AG08395 (cell line): ENCODE results near the gene RNU4-1.
"Not testable (repeated sequence)": the region's sequence is repeated elsewhere in the genome, so short reads cannot be mapped to it uniquely, and the experiment has no call there.

ENCODE experiments used
- DNase-seq: peaks from one replicate; pipeline ENCODE4 v3.0.0; 2012; ENCODE audit warnings: mixed read lengths, low spot score

Gene RNU4-1

DNA sequence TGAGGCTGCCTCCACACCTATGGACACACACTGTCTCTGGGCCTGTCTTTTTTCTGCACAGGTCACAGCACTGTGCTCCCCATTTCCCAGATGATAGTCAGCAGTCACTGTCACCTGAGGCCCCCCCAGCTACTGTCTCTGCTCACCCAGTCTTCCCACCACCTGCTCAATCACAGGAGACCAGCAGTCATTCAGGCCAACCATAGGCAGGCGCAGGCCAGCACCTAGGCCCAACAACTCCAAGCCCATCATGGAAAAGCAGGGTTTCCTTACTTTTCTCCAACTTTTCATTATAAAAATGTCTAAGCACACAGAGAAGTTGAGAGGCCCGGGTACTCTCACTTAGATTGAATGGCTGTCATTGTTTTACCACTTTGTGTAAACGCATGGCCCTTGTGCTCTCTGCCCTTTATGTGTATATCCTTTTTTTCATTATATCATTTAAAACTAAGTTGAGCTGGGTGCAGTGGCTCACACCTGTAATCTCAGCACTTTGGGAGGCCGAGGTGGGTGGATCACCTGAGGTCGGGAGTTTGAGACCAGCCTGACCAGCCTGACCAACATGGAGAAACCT lies 34.6 kb downstream of the RNU4-1 start:
- DNase-seq: no peak

DNA sequence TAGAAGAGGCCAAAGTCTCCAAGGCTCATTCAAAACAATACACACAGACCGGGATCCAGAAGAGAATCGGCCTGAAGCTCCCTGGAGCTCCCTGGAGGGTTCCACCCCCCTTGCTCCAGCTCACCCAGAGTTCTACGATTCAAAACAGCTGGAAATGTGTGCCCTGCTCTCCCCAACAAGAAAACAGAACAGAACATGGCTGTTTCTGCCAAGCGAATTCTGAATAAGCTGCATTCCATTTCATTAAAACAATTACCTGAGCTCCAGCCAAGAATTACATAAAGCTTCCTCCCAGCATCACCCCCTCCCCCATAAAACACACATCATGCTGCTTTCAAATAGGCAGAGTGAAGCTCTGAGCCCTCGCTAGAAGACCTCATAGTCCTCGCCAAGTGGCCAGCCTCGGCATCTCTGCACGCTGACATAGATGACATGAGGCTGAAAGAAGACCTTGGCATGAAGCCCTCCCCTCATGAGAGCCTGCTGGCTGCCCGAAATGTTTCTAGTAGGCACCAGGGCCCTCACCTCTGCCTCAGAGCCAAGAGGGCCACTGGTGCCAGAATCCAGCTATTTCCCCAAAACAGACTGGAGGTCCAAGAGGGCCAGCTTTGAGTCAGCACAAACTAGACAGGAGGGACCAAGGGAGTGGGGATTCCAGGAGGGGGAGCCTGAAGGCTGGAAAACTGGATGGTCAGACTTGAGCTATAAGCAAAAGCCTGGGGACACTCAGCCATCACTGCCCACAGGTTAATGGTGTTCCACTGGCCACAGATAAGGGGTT lies 35.8 kb downstream of the RNU4-1 start:
- peak; percentile 92 for DNase-seq

DNA sequence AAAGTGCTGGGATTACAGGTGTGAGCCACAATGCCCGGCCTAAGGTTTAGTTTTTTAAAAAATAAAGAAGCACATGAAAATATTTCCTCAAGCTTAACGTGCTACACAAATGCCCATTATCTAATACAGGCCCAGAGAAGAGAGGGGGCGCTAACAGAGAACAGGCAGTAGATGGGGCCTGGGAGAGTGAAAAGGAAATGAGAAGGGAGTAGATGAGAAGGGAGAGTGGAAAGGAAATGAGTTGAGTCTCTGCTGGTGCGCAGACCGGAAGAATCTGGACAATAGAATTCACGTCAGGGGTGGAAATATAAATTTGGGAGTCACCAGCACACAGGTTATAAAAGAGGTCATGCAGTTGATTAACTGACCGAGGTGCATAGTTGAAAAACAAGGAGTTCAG lies 38.2 kb downstream of the RNU4-1 start:
- no peak for DNase-seq

DNA sequence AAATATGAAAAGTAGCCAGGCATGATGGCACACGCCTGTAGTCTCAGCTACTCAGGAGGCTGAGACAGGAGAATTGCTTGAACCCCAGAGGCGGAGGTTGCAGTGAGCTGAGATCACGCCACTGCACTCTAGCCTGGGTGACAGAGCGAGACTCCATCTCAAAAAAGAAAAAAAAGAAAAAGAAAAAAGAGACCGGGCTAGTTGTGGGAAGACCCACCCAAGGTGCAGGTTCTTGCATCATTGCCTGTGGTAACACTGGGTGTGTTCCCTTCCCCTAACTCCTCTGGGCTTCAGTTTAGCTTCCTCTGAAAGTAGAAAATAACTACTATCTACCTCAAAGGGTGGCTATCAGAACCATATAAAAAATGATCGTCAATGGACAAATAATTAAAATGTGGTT lies 39.7 kb downstream of the RNU4-1 start:
- not testable (repeated sequence) for DNase-seq

DNA sequence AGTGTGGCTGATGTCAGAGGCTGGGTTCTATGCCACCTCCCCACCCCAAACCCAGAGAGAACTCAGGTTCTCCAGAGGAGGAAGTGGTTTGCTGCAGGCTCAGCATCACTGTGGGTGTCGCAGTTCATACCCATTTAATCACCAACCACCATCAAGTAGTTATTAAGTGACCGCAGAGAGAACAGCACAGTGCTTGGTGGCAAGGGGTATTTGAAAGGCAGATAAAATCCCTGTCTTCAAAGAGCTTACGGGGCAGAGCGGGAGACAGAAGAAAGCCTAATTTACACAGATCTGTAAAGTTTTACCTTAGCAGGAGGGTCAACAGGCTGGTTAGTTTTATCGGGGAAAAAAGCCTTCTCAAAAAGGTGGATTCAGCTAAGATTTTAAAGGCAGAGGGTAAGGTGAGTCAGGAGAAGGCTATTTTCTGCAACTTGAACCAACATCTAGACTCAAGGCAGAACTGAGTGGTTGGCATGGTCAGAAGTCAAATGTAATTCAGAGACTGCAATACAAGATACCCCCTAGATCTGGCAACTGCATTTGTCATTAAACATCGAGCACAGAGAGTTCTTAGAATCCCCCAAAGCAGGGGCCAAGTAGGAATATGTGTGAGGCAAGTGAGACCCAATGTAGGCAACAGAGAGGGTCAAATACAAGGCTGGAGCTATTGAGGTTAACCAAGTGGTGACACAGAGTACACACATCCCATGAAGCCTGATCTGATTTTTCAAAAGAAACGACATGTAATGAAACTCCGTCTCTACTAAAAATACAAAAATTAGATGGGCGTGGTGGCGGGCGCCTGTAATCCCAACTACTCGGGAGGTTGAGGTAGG lies 40.7 kb downstream of the RNU4-1 start:
- DNase-seq: no peak

DNA sequence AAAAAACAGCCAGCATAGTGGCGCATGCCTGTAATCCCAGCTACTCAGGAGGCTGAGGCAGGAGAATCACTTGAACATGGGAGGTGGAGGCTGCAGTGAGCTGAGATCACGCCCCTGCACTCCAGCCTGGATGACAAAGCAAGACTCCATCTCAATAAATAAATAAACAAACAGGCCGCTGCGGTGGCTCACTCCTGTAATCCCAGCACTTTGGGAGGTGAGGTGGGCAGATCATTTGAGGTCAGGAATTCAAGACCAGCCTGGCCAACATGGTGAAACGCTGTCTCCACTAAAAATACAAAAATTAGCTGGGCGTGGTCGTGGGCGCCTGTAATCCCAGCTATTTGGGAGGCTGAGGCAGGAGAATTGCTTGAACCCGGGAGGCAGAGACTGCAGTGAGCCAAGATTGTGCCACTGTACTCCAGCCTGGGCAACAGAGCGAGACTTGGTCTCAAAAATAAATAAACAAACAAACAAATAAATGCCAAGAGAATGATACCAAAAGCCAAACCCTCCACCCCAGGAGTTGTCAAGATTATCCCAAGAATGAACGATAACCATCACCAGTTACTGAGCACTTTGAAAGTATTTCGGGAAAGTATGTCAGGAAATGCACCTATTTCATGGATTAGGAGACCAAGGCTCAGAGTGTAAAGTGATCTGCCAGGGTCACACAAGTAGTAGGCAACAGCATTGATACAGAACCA lies 41.5 kb downstream of the RNU4-1 start:
- DNase-seq: not testable (repeated sequence)

DNA sequence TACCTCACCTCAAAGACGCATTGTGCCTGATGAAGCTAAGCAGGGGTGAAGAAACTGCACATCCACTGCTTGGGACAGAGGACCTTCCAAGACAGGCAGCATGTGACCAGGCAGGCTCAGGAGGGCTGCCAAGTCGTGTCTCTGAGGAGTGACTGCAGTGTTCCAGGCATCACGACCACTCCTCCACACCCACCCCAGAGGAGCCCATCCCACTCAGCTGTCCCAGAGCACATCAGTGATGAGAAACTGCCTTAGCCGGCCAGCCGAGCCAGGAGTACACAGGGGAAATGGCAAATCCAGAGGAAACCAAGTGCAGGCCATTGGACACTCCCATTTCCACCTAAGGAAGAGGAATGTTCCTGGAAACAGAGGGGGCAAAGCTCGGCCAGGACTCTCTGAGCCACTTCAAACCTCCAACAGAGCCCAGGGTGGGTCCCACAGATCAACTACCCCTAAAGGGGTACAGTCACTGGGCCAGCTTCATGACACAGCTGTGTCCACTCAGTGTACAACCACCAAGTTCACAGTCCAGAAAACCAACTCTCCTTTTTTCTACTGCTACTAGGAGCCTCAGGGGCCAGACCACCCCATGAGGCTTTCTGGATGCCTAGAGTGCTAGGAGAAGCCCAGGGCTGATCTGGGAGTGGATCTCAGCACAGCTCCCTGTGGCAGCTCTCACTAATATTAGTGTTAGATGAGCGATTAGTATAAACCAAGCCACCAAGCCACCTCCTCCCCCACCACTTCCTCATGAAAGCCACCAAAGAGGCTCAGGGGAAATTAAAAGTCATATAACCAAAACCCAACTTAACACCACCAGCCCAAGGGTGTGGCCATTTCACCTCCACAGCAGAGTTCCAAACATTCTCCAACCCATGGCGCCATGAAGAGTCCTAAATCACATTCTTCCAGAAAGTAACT lies 42.9 kb downstream of the RNU4-1 start:
- no peak for DNase-seq

DNA sequence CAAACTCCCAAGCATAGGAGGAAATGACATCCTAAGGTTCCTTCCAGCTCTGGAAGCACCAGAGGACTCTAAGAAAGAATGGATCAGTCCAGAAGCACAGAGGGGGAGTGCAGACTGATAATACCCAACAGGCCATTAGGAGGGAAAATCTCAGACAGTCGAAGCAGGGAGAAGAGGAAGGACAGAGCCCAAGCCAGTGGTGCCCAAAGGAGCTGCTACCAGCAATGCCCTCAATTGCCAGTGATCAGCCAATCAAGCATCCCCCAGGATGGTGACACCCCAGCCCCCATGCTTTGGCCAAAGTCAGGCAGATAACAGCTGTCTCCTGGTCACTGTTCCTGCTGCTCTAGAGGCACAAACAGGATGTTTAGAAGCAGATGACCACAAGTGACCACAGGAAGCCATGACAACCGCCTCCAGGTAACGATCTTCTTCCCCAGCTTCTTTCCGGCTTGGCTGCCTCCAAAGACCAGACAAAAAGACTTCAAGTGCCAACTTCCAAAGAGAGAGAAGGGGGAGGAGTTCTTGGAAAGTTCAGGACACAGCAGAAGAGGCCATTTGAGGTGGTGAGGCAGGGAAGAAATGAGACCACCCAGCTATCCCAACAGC lies 43.7 kb downstream of the RNU4-1 start:
- DNase-seq: no peak

DNA sequence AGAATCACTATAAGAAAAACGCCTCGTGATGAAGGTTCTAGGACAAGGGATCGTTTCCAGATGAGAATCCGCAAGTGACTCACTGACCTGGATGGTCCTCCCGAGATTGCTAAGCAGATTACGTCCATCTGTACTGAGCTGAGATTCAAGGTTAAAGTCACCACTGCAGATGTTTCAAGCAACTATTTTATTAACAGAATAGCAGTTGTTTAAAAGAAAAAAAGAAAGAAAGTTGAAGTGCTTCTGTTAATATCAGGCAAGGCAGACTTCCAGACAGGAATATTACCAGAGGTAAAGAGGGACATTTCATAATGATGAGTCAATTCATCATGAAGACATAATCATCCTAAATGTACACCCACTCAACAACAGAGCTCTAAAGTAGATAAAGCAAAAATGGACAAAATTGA lies 45.4 kb downstream of the RNU4-1 start:
- peak; percentile 71 for DNase-seq

DNA sequence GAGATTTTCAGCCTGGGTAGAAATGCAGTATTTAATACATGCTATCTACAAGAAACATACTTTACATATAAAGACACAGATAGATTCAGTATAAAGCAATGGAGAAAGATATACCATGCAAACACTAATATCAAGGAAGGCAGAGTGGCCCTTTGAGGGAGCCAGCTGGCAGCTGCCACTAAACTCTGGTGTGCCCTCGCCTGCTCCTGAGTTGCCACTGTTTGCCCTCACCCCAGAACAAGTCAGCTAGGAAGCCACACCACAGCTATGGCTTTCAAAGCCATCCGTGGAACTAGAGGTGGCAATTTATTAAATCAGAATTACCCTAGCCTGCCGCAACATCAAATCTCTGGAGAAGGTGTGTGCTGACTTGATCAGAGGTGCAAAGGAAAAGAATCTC lies 45.9 kb downstream of the RNU4-1 start:
- DNase-seq: no peak

DNA sequence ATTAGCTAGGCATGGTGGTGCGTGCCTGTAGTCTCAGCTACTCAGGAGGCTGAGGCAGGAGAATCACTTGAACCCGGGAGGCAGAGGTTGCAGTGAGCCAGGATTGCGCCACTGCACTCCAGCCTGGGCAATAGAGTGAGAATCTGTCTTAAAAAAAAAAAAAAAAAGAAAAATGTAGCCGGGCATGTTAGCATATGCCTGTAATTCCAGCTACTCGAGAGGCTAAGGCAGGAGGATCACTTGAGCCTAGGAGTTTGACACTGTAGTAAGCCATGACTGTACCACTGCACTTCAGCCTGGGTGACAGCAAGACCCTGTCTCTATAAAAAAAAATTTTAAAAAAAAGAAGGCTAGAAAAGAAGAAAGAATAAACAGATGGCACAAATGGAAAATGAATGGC lies 46.3 kb downstream of the RNU4-1 start:
- DNase-seq: not testable (repeated sequence)
